ENCODE results near the gene PDPN.

- TF ChIP-seq CTCF (IDR thresholded peaks at IDR 0.05; ENCODE audit: insufficient read depth, low read depth, low read length) (no peak), EZH2 (IDR thresholded peaks at IDR 0.05; ENCODE audit: insufficient read depth, low read length) (no peak)
Observed at GRCh38 chr1:13570924-13571323, 12.7 kb upstream of the PDPN start.
